MM.1S (cell line): ENCODE measurements around the gene OR10C1.

Source experiments
- DNase-seq: peaks from one replicate; pipeline ENCODE4 v3.0.0-alpha.2; 2015
- H2AFZ ChIP-seq: fragments of 300-600 bp; sonication (generic); 2 replicates; pipeline ENCODE4 v1.6.0; 2016; ENCODE audit warnings: antibody characterized with exemption, low read length
- H3F3A ChIP-seq: fragments of 300-600 bp; sonication (generic); 2 replicates; pipeline ENCODE4 v1.6.1; 2016; ENCODE audit warnings: mild to moderate bottlenecking, antibody characterized with exemption, low read length, moderate library complexity, mixed read lengths; ENCODE audit not compliant: insufficient read depth
- H3K27ac ChIP-seq: fragments of 300-600 bp; sonication (generic); 2 replicates; pipeline ENCODE4 v1.5.1; 2016; ENCODE audit warnings: mild to moderate bottlenecking, low read length
- H3K27me3 ChIP-seq: fragments of 300-600 bp; sonication (generic); replicated peaks from 2 replicates; pipeline ENCODE4 v1.6.0; 2016; ENCODE audit warnings: low read length; ENCODE audit not compliant: insufficient read depth
- H3K36me3 ChIP-seq: fragments of 300-600 bp; sonication (generic); replicated peaks from 2 replicates; pipeline ENCODE4 v1.6.1; 2016; ENCODE audit warnings: mild to moderate bottlenecking, low read length, mixed read lengths; ENCODE audit not compliant: insufficient read depth
- H3K4me1 ChIP-seq: fragments of 300-600 bp; sonication (generic); 2 replicates; pipeline ENCODE4 v1.6.1; 2016; ENCODE audit warnings: low read length, mixed read lengths
- H3K4me2 ChIP-seq: fragments of 300-600 bp; sonication (generic); 2 replicates; pipeline ENCODE4 v1.6.0; 2016; ENCODE audit warnings: low read depth, low read length
- H3K4me3 ChIP-seq: fragments of 300-600 bp; sonication (generic); 2 replicates; pipeline ENCODE4 v1.5.1; 2016; ENCODE audit warnings: low read length, mixed read lengths
- H3K79me2 ChIP-seq: fragments of 300-600 bp; sonication (generic); 2 replicates; pipeline ENCODE4 v1.6.1; 2016; ENCODE audit warnings: mixed run types, low read length, mixed read lengths
- H3K9ac ChIP-seq: fragments of 300-600 bp; sonication (generic); 2 replicates; pipeline ENCODE4 v1.6.1; 2016; ENCODE audit warnings: low read length, mixed read lengths
- H3K9me2 ChIP-seq: fragments of 300-600 bp; sonication (generic); replicated peaks from 2 replicates; pipeline ENCODE4 v1.6.1; 2016; ENCODE audit warnings: mild to moderate bottlenecking, low read length, mixed read lengths; ENCODE audit not compliant: insufficient read depth
- H3K9me3 ChIP-seq: fragments of 300-600 bp; sonication (generic); replicated peaks from 2 replicates; pipeline ENCODE4 v1.6.1; 2016; ENCODE audit warnings: mild to moderate bottlenecking, low read length, mixed read lengths; ENCODE audit not compliant: insufficient read depth
- H4K20me1 ChIP-seq: fragments of 300-600 bp; sonication (generic); 2 replicates; pipeline ENCODE4 v1.6.1; 2016; ENCODE audit warnings: mild to moderate bottlenecking, low read length, moderate library complexity, mixed read lengths; ENCODE audit not compliant: insufficient read depth
- EZH2 ChIP-seq: fragments of 300-600 bp; sonication (generic); optimal IDR thresholded peaks from 2 replicates; pipeline ENCODE3; 2017; ENCODE audit warnings: low read depth, mild to moderate bottlenecking, antibody characterized with exemption, low read length, mixed read lengths
- EZH2phosphoT487 ChIP-seq: fragments of 300-600 bp; sonication (generic); IDR thresholded peaks from 2 replicates; pipeline ENCODE4 v1.6.1; 2018; ENCODE audit warnings: antibody characterized with exemption, low read length
- TF ChIP-seq, protein P1 (sequence below): fragments of 300-600 bp; sonication (generic); IDR thresholded peaks from 2 replicates; pipeline ENCODE4 v1.5.1; 2016; ENCODE audit warnings: antibody characterized with exemption, low read length, mixed read lengths

The OR10C1 gene, protein sequence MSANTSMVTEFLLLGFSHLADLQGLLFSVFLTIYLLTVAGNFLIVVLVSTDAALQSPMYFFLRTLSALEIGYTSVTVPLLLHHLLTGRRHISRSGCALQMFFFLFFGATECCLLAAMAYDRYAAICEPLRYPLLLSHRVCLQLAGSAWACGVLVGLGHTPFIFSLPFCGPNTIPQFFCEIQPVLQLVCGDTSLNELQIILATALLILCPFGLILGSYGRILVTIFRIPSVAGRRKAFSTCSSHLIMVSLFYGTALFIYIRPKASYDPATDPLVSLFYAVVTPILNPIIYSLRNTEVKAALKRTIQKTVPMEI

DNA sequence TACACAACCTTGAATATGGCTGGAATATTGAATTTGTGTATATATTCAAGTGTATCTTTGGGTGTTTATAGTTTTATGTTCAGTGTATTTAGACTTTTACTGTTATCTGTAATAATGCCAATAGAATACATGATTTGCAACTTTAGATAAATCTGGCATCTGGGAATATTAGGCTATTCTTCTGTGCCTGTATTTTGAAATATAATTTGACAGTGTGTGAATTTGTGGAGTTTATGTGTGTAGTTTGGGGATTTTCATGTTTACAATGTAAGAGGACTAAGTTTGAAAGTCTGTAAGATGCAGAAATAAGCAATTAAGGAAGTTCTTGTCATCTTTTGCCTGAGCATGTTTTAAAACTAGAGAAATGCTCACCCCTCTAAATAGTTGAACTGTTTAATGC lies at the start of gene OR10C1:
OR10C1 (plus strand) TSS at position 301 of the 400 bp plus-strand sequence. CDS start 710 bp downstream, outside the sequence.
- DNase-seq: no peak
- Histone ChIP-seq H3K36me3 (no peaks in the 10 kb centered on the region), H3K4me2 (no peak within 1 kb of the TSS), H3K79me2 (no peaks in the 10 kb centered on the region), H3K9me3 (no peaks in the 10 kb centered on the region), H3F3A (no peaks in the 10 kb centered on the region), H3K9ac (no peak within 1 kb of the TSS), H3K9me2 (no peaks in the 10 kb centered on the region), H3K4me3 (no peak within 1 kb of the TSS), H2AFZ (no peak within 1 kb of the TSS), H3K27me3 (no peaks in the 10 kb centered on the region), H4K20me1 (no peaks in the 10 kb centered on the region), H3K27ac (no peak within 1 kb of the TSS), H3K4me1 (no peaks in the 10 kb centered on the region)
- TF ChIP-seq, protein P1, sequence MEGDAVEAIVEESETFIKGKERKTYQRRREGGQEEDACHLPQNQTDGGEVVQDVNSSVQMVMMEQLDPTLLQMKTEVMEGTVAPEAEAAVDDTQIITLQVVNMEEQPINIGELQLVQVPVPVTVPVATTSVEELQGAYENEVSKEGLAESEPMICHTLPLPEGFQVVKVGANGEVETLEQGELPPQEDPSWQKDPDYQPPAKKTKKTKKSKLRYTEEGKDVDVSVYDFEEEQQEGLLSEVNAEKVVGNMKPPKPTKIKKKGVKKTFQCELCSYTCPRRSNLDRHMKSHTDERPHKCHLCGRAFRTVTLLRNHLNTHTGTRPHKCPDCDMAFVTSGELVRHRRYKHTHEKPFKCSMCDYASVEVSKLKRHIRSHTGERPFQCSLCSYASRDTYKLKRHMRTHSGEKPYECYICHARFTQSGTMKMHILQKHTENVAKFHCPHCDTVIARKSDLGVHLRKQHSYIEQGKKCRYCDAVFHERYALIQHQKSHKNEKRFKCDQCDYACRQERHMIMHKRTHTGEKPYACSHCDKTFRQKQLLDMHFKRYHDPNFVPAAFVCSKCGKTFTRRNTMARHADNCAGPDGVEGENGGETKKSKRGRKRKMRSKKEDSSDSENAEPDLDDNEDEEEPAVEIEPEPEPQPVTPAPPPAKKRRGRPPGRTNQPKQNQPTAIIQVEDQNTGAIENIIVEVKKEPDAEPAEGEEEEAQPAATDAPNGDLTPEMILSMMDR: no peak
- TF ChIP-seq EZH2phosphoT487 (no peak), EZH2 (no peak)

DNA sequence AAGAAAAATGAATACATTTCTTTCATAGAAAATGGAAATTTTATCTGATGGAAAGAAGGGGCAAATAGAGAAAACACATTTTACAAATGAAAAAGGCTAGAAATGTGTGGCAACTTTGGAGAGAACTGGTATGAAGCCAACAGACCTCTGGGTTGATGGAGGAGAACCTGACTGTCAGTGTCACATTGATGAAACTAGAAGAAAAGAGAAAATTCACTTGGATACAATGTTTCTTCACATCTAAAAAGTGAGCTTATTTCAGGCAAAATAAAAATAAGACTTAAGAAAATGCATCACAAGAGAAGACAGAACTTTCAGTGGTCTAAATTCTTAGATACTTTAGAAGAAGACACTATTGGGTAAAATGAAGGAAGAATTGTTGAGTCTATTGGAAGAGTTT lies 43.8 kb upstream of the OR10C1 start, which contains the start of gene OR12D2:
OR12D2 (plus strand) TSS at position 301 of the 400 bp plus-strand sequence. CDS start 1,069 bp downstream, outside the sequence.
- H3K4me3 ChIP-seq: no peak within 1 kb of the TSS
- H3K4me1 ChIP-seq: no peaks in the 10 kb centered on the region
- H3K27ac ChIP-seq: no peak within 1 kb of the TSS
- TF ChIP-seq, protein P1: no peak
- TF ChIP-seq EZH2 (no peak), EZH2phosphoT487 (no peak)
- no peaks in the 10 kb centered on the region for H3K9me3 ChIP-seq
- no peaks in the 10 kb centered on the region for H3F3A ChIP-seq
- no peaks in the 10 kb centered on the region for H3K9me2 ChIP-seq
- no peaks in the 10 kb centered on the region for H3K36me3 ChIP-seq
- H3K79me2 ChIP-seq: no peaks in the 10 kb centered on the region
- no peaks in the 10 kb centered on the region for H3K27me3 ChIP-seq
- DNase-seq: no peak
- no peak within 1 kb of the TSS for H3K9ac ChIP-seq
- H3K4me2 ChIP-seq: no peak within 1 kb of the TSS
- no peaks in the 10 kb centered on the region for H4K20me1 ChIP-seq
- no peak within 1 kb of the TSS for H2AFZ ChIP-seq

DNA sequence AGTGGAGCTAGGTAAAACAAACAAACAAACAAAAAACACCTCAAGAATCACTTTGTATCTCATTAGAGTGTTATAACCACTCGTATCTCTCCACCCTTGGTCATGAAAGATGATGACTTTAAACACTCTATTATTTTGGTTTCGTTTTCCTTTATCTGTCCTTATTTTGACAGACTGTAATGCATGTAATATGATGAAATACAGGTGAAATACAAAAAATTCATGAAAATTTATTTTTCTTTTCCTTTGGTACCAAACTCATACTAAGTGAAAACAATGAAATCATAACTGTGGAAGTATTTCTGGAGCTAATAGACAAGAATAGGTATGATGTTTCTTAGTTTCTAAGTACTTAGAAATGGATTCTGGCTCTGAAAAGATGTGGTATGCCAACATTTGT lies 39.6 kb upstream of the OR10C1 start:
- no peaks in the 10 kb centered on the region for H3K4me1 ChIP-seq
- H2AFZ ChIP-seq: 0 out of 2 replicates have a peak overlapping the region, but pooled peaks have one; percentile 16
- no peak overlapping the region for H3K4me3 ChIP-seq
- DNase-seq: no peak
- no peaks in the 10 kb centered on the region for H3K36me3 ChIP-seq
- H3K9me3 ChIP-seq: no peaks in the 10 kb centered on the region
- H3K27me3 ChIP-seq: no peaks in the 10 kb centered on the region
- TF ChIP-seq, protein P1: no peak
- TF ChIP-seq EZH2phosphoT487 (no peak), EZH2 (no peak)
- no peaks in the 10 kb centered on the region for H3K79me2 ChIP-seq
- no peak overlapping the region for H3K9ac ChIP-seq
- no peaks in the 10 kb centered on the region for H4K20me1 ChIP-seq
- H3K9me2 ChIP-seq: no peaks in the 10 kb centered on the region
- H3K4me2 ChIP-seq: peak overlapping the region; percentile 8; the same call in 1 of the 2 replicates
- no peaks in the 10 kb centered on the region for H3F3A ChIP-seq
- H3K27ac ChIP-seq: no peak overlapping the region
